ENCODE measurements around the gene MMP26.

MMP26 gene

DNA sequence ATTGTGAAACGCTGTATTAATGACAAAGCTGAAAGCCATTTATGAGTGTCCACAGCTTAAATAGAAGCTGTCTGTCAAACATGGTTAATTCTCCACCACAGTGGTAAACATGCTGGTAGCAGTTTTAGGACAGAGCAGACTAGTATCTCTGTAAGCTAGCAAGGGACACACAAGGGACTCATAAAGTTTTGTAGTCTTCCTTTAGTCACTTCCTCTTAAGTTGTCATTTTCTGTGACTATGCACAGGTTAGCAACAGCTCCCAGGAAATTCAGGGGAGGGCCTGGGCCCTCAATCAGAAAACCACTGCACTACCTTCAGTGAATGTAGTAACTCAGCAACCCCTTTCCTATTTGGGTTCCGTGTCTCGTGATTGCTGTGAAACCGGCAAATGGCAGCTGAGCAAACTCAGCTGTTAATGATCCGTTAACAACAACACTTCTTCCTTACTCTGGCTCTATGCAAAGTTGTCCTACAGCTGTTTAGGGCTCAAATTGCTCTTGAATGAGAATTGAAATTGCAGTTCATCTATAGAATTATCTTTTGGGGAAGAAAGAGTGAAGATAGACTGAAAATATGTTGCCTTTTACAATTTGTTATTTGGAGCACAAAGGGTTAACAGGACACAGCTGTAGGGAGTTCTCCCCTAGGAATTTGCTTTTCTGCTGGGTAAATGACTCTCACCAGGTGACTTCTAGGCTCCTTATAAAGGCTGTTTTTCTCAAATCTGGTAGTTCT lies at the start of gene MMP26:
TSS of gene MMP26 (plus strand) at position 731 of the 736 bp plus-strand sequence.
- DNase-seq (ENCODE audit: low read depth, low spot score): peak; percentile 11
- Histone ChIP-seq H3K4me3 (ENCODE audit: low read length) (no peak within 1 kb of the TSS), H3K4me1 (ENCODE audit: control insufficient read depth, insufficient read depth, low read length) (peaks cover 2% of the 10 kb centered on the region; the same call in 1 of the 2 replicates), H3K9me3 (ENCODE audit: control insufficient read depth, insufficient read depth, low read length) (no peaks in the 10 kb centered on the region), H3K27me3 (ENCODE audit: control insufficient read depth, insufficient read depth, low read length) (no peaks in the 10 kb centered on the region), H3K36me3 (ENCODE audit: control insufficient read depth, insufficient read depth, low read length) (no peaks in the 10 kb centered on the region), H3K27ac (ENCODE audit: low read length) (no peak within 1 kb of the TSS)
- no CpG with 5 or more reads among the region's 5 CpGs for WGBS (ENCODE audit: insufficient coverage, insufficient read length)

DNA sequence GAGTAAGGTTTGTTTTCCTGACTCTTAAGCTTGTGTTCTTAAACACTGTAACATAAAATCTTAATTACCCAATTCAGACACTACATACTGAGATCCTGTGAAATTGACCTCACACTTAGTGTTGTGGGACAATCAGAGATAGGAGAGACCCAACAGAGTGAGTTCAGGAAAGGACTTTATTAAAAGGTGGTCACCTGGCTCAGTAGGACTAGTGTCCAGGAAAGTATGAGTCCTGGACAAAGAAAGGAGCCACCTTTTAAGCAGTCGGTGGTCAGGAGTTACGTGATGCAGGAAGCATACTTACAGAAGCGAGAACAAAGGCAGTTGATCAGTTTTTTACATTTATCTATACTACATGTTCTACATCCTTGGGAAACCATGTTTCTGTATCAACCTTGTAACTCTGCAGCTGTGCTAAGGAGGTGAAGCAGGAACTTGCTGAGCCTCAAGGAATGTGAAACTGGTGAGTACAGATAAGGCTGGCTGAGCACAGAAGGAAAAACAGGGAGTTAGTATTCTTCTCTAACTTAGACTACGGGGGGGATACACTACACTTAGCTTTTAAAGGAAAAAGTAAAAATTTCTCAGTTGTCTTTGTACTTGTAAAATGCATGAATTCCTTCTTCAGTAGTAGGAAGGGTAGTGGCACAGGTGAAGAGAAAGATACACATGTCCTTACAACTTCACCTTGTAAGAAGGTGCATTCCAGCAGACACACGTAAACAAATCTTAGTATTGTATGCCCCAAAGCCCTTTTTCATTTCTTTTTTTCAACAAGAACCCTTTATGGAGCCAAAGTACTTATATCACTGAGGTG lies 45.7 kb upstream of the MMP26 start:
- H3K4me3 ChIP-seq (ENCODE audit: low read length): no peak overlapping the region
- H3K27ac ChIP-seq (ENCODE audit: low read length): no peak overlapping the region
- H3K27me3 ChIP-seq (ENCODE audit: control insufficient read depth, insufficient read depth, low read length): no peaks in the 10 kb centered on the region
- no peaks in the 10 kb centered on the region for H3K9me3 ChIP-seq (ENCODE audit: control insufficient read depth, insufficient read depth, low read length)
- no CpG with 5 or more reads among the region's 5 CpGs for WGBS (ENCODE audit: insufficient coverage, insufficient read length)
- no peaks in the 10 kb centered on the region for H3K36me3 ChIP-seq (ENCODE audit: control insufficient read depth, insufficient read depth, low read length)
- DNase-seq (ENCODE audit: low read depth, low spot score): no peak
- no peaks in the 10 kb centered on the region for H3K4me1 ChIP-seq (ENCODE audit: control insufficient read depth, insufficient read depth, low read length)

DNA sequence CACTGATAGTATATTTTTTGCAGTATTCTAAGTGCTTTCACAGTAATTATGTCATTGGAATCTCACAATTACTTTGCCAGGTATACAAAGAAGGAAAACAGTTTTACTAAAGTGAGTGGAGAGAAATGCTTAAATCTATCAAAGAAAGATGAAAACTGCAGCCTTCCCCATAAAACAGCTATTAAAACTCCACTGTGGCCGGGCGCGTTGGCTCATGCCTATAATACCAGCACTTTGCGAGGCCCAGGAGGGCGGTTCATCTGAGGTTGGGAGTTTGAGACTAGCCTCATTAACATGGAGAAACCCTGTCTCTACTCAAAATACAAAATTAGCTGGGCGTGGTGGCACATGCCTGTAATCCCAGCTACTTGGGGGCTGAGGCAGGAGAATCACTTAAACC lies 41.7 kb upstream of the MMP26 start:
- H3K27ac ChIP-seq (ENCODE audit: low read length): no peak overlapping the region
- no peaks in the 10 kb centered on the region for H3K36me3 ChIP-seq (ENCODE audit: control insufficient read depth, insufficient read depth, low read length)
- no peaks in the 10 kb centered on the region for H3K27me3 ChIP-seq (ENCODE audit: control insufficient read depth, insufficient read depth, low read length)
- no peak overlapping the region for H3K4me3 ChIP-seq (ENCODE audit: low read length)
- no peak for DNase-seq (ENCODE audit: low read depth, low spot score)
- WGBS (ENCODE audit: insufficient coverage, insufficient read length): no CpG with 5 or more reads among the region's 6 CpGs
- no peaks in the 10 kb centered on the region for H3K4me1 ChIP-seq (ENCODE audit: control insufficient read depth, insufficient read depth, low read length)
- no peaks in the 10 kb centered on the region for H3K9me3 ChIP-seq (ENCODE audit: control insufficient read depth, insufficient read depth, low read length)

DNA sequence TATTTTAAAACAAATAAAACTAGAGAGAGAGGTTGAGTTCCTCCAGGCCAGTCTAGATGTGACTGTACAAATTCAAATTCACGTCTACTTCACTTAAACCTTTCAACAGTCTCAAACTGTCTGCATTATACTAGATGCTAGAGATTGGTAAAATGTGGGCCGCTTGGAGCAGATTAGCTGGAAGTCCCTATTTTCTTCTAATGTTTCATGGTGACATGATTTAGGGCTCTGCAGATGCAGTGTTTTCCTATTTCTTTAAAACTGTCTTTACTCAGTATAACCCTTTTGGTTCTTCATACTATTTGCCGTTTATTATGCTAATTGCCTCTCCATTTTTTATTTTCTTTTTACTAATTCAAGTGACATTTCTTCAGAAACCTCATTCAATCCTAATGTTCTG lies 40.4 kb upstream of the MMP26 start:
- DNase-seq (ENCODE audit: low read depth, low spot score): no peak
- Histone ChIP-seq H3K4me3 (ENCODE audit: low read length) (no peak overlapping the region), H3K27me3 (ENCODE audit: control insufficient read depth, insufficient read depth, low read length) (no peaks in the 10 kb centered on the region), H3K4me1 (ENCODE audit: control insufficient read depth, insufficient read depth, low read length) (no peaks in the 10 kb centered on the region), H3K9me3 (ENCODE audit: control insufficient read depth, insufficient read depth, low read length) (no peaks in the 10 kb centered on the region), H3K36me3 (ENCODE audit: control insufficient read depth, insufficient read depth, low read length) (no peaks in the 10 kb centered on the region), H3K27ac (ENCODE audit: low read length) (no peak overlapping the region)
- no CpG with 5 or more reads among the region's 3 CpGs for WGBS (ENCODE audit: insufficient coverage, insufficient read length)

DNA sequence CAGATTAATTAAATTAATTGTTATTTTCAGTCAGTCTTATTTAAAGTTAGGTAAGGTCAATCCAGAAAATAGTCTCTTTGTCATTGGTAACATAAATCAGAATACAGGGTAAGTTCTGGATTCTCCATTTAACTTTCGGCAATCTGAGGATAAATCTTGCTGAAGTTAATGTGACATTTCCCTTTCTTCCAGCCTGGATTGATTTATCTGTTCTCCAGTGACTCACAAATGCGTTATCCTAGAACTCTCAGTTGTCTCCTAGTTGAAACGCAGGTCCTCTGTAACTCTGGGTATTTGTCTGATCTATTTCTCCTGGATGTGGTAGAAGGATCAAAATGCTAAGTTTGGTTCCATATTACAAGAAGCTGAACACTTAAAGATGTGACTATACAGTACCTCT lies 39.8 kb upstream of the MMP26 start:
- DNase-seq (ENCODE audit: low read depth, low spot score): no peak
- no peaks in the 10 kb centered on the region for H3K36me3 ChIP-seq (ENCODE audit: control insufficient read depth, insufficient read depth, low read length)
- H3K9me3 ChIP-seq (ENCODE audit: control insufficient read depth, insufficient read depth, low read length): no peaks in the 10 kb centered on the region
- no peak overlapping the region for H3K4me3 ChIP-seq (ENCODE audit: low read length)
- no CpG with 5 or more reads among the region's 3 CpGs for WGBS (ENCODE audit: insufficient coverage, insufficient read length)
- no peaks in the 10 kb centered on the region for H3K4me1 ChIP-seq (ENCODE audit: control insufficient read depth, insufficient read depth, low read length)
- H3K27ac ChIP-seq (ENCODE audit: low read length): no peak overlapping the region
- H3K27me3 ChIP-seq (ENCODE audit: control insufficient read depth, insufficient read depth, low read length): no peaks in the 10 kb centered on the region

DNA sequence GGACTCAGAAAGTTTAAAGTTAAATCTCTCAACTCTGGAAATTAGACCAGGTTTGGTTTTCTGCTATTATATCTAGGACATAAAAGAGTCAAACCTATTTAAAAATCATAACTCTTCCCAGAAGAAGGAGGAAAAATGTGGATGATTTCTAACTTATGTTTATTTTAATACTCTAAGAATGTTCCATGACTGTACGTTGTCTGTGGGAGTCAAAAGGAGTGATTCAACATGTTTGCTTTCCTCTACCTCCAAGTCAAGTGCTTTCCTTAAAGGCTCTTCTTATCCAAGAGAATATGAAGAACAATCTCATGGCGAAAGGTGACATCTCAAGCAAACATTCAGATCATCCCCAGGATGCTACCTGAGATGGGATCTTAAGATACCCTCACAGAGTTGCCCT lies 39.2 kb upstream of the MMP26 start:
- Histone ChIP-seq H3K9me3 (ENCODE audit: control insufficient read depth, insufficient read depth, low read length) (no peaks in the 10 kb centered on the region), H3K36me3 (ENCODE audit: control insufficient read depth, insufficient read depth, low read length) (no peaks in the 10 kb centered on the region), H3K27me3 (ENCODE audit: control insufficient read depth, insufficient read depth, low read length) (no peaks in the 10 kb centered on the region), H3K27ac (ENCODE audit: low read length) (no peak overlapping the region), H3K4me3 (ENCODE audit: low read length) (no peak overlapping the region), H3K4me1 (ENCODE audit: control insufficient read depth, insufficient read depth, low read length) (no peaks in the 10 kb centered on the region)
- no peak for DNase-seq (ENCODE audit: low read depth, low spot score)
- WGBS (ENCODE audit: insufficient coverage, insufficient read length): no CpG with 5 or more reads among the region's 2 CpGs

DNA sequence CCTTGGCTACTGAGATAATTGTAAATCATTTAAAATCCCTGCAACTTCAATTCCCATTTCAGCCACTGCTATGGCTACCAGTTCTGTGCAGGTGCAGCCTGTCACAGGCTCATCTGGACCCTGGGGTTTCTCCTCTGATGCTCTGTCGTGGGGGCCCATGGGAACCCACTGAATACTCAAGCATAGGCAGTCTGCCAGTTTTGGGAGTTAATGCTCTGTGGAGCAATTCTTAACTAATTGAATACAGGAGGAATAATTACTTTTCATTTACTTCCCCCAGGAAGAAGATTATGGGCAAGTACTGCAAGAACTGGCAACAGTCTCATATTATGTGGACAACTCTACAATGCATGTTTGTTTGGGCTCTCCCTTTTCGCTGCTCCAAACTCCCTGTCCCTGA lies 32.8 kb upstream of the MMP26 start:
- Histone ChIP-seq H3K9me3 (ENCODE audit: control insufficient read depth, insufficient read depth, low read length) (no peaks in the 10 kb centered on the region), H3K4me3 (ENCODE audit: low read length) (no peak overlapping the region), H3K27me3 (ENCODE audit: control insufficient read depth, insufficient read depth, low read length) (no peaks in the 10 kb centered on the region), H3K36me3 (ENCODE audit: control insufficient read depth, insufficient read depth, low read length) (no peaks in the 10 kb centered on the region), H3K4me1 (ENCODE audit: control insufficient read depth, insufficient read depth, low read length) (no peaks in the 10 kb centered on the region), H3K27ac (ENCODE audit: low read length) (no peak overlapping the region)
- WGBS (ENCODE audit: insufficient coverage, insufficient read length): no CpG with 5 or more reads among the region's 2 CpGs
- DNase-seq (ENCODE audit: low read depth, low spot score): no peak

DNA sequence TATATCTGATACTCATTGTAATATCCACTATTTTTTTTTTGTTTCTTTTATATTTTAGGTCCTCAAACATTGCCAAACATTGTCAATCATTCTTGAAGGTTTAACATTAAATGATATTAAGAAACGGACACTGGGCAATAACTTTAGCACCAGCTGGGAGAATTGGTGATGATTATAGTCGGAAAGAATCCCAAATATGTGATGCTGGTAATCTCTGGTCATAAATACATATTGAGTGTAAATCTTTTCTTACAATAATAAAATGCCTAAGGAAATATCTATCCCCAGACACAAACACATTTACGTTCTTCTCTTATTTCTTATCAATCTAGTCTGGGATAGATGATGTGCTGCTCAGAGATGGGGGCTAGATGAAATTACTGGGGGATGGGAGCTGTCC lies 32.1 kb upstream of the MMP26 start:
- H3K27me3 ChIP-seq (ENCODE audit: control insufficient read depth, insufficient read depth, low read length): no peaks in the 10 kb centered on the region
- H3K4me1 ChIP-seq (ENCODE audit: control insufficient read depth, insufficient read depth, low read length): no peaks in the 10 kb centered on the region
- WGBS (ENCODE audit: insufficient coverage, insufficient read length): 100% methylated on average over 1 of the region's 3 CpGs
- H3K9me3 ChIP-seq (ENCODE audit: control insufficient read depth, insufficient read depth, low read length): no peaks in the 10 kb centered on the region
- H3K4me3 ChIP-seq (ENCODE audit: low read length): no peak overlapping the region
- no peaks in the 10 kb centered on the region for H3K36me3 ChIP-seq (ENCODE audit: control insufficient read depth, insufficient read depth, low read length)
- H3K27ac ChIP-seq (ENCODE audit: low read length): no peak overlapping the region
- DNase-seq (ENCODE audit: low read depth, low spot score): no peak

DNA sequence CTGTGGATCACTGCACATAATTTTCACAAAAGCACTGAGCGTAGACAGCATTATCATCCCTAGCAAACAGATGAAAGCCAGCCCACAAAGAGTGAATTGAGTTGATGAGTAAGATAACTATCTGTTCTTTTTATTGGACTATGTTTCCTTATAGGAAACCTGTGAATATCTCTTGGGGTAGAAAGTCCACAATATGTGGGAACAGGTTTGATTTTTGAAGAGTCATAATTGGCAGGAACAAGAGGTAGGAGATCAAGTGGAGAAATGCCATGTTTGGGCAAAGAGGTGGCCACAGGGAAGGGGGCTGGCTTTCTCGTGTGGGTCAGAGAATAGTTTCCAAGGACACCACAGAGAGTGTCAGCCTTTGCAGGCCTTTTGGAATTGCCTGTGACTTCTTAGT lies 30.8 kb upstream of the MMP26 start:
- no CpG with 5 or more reads among the region's 2 CpGs for WGBS (ENCODE audit: insufficient coverage, insufficient read length)
- Histone ChIP-seq H3K27me3 (ENCODE audit: control insufficient read depth, insufficient read depth, low read length) (no peaks in the 10 kb centered on the region), H3K27ac (ENCODE audit: low read length) (no peak overlapping the region), H3K9me3 (ENCODE audit: control insufficient read depth, insufficient read depth, low read length) (no peaks in the 10 kb centered on the region), H3K36me3 (ENCODE audit: control insufficient read depth, insufficient read depth, low read length) (no peaks in the 10 kb centered on the region), H3K4me1 (ENCODE audit: control insufficient read depth, insufficient read depth, low read length) (no peaks in the 10 kb centered on the region), H3K4me3 (ENCODE audit: low read length) (no peak overlapping the region)
- no peak for DNase-seq (ENCODE audit: low read depth, low spot score)

DNA sequence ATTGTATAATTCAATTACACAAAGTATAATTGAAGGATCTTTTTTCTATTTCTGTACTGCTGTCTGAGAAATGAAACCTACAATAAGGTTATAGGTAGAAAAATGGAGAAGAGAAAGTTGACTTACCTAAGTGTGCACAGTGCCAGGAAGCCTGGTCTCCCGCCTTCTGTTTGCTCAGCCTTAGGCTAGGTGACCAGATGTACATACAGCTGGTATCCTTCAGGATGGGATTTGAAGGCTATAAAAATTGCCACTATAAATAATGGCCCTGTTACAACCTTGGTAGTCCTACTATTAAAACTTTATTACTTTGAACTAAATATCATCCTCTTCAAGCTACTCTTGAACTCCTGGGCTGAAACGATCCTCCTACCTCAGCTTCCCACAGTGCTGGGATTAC lies 26.6 kb upstream of the MMP26 start:
- Histone ChIP-seq H3K27me3 (ENCODE audit: control insufficient read depth, insufficient read depth, low read length) (no peaks in the 10 kb centered on the region), H3K4me3 (ENCODE audit: low read length) (no peak overlapping the region), H3K9me3 (ENCODE audit: control insufficient read depth, insufficient read depth, low read length) (no peaks in the 10 kb centered on the region), H3K36me3 (ENCODE audit: control insufficient read depth, insufficient read depth, low read length) (no peaks in the 10 kb centered on the region), H3K27ac (ENCODE audit: low read length) (no peak overlapping the region), H3K4me1 (ENCODE audit: control insufficient read depth, insufficient read depth, low read length) (no peaks in the 10 kb centered on the region)
- no CpG with 5 or more reads among the region's 2 CpGs for WGBS (ENCODE audit: insufficient coverage, insufficient read length)
- DNase-seq (ENCODE audit: low read depth, low spot score): no peak

All from iPS DF 6.9 (cell line).